ENCODE measurements around the gene COL26A1. TPM values are rescaled to one million over a fixed set of nuclear protein-coding genes. Genes with fewer than 3 reads are reported as not detected.

The COL26A1 gene
- total RNA-seq, 1 donor from 2014 or later: not detected

DNA sequence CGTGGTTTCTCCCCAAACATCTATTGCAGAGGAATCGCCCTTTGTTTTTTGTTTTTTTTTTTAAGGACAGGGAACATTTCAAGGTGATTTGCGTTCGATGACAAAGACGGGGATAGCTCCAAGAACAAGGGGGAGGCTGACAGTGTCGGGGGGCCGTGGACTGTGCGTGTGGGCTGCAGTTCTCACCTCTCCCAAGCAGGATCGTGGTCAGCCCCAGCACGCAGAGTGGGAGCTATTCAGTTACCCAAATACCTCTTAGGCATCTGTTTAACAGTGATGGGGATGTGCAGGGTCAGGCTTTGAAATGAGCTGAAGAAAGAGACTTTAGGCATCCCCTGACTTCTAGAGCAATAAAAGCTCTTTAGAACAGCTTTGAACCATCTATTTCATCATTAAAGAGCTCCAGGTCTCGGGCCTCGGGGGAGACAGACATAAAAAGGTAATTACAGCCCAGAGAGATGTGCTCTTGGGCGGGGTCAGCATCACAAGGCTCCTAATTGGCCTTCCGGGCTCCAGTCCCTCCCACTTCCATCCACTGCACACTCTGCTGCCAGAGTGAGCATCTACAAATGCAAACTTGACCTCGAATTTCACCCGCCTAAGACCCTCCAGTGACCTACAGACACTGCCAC, 169.2 kb downstream of the COL26A1 start:
- DNase-seq (ENCODE audit: extremely low read depth, low read depth, low spot score): no peak

DNA sequence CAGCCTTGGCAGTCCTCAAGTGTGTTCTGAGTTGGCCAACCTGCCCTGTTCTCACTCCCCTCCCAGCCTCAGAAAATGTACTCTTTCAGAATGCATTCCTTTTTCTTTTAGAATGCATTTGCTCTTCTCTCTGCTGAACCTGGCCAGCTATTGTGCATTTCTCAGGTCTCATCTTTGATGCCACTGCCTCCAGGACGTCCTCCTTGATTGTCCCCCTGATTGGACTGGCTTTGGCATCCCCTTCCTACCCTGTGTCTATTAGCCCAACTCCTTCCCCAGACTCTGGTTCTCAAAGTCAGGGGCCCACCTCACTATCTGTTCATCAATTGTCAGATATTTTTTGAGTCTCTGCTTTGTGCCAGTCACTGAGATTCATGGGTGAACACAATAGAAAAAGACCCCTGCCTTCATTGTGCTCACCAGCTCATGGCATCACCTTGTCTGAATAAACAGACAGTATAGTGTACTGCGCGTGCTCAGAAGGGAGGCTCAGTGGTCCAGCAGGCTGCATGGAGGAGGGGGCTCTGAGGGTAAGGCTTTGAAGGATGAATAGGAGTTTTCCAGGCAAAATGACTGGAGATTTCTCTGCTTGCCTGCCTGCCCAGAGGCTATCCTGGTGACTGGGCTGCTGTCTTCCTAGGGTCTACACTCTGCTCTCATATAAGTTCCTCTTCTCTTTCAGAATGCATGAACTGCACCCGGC, 169.9 kb downstream of the COL26A1 start:
- no peak for DNase-seq (ENCODE audit: extremely low read depth, low read depth, low spot score)

DNA sequence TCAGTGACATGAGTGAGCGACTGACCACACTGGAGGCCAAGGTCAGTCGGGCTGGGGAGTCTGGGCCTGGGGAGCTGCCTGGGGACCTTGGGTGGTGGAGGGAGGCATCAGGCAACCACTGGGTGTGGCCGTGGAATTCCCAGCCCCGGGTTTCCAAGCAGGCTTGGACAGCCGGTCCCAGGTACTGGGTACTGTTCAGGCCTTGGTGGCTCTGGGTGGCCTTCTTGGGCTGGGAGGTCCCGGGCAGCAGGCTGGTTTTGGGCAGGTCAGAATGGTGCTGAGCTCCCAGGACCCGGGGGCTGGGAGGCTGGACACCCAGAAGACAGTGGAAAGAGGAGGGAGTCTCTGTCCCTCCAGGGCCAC, 170.4 kb downstream of the COL26A1 start:
- no peak for DNase-seq (ENCODE audit: extremely low read depth, low read depth, low spot score)

DNA sequence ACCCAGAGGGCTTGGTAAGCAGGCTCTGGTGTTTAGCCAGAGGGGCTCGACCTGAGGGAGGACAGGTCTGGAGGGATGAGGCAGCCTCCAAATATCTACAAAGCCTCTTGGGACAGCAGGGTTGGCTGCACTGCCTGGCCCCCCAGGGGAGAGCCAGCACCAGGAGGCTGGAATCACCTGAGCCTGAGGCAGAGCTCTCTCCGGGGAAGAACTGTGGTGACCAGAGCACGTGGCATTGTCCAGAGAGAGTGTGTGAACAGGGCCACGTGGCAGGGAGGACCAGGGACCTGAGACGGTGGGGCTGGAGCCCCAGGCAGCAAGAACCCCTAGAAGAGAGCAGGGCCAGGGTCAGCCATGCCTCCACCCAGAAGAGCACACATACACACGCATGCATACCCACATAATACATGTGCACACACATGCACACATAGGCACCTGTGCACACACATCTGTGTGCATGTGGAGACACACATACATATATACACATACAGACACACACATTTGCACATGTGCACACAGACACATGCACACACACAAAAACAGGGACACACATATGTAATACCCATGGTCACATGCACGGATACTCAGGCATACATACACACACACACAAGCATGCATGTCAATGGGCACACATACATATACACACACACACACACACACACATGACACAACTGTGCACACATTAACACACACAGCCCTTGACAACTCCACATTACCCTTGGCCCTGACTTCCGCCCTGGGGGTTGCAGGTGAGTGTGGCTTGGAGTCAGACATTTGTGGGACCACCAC, 171.5 kb downstream of the COL26A1 start:
- no peak for DNase-seq (ENCODE audit: extremely low read depth, low read depth, low spot score)

DNA sequence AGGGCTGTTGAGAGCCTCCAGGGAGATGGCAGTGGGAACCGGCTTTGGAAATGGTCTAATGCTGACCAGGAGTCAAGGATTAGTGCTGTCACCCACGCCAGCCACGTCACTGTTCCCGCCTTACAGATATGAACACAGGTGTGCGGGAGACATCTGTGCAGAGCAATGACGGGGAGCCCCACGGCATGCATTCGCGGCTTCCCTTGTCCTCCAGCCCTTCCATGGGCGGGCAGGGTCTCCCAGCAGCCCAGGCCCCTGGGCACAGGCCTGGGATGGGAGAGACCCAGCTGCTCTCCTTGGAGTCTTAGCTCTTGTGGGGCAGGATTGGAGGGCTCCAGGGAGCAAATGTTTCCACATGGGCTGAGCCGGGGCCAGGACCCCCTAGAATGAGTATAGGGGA, 172.2 kb downstream of the COL26A1 start:
- DNase-seq (ENCODE audit: extremely low read depth, low read depth, low spot score): no peak

DNA sequence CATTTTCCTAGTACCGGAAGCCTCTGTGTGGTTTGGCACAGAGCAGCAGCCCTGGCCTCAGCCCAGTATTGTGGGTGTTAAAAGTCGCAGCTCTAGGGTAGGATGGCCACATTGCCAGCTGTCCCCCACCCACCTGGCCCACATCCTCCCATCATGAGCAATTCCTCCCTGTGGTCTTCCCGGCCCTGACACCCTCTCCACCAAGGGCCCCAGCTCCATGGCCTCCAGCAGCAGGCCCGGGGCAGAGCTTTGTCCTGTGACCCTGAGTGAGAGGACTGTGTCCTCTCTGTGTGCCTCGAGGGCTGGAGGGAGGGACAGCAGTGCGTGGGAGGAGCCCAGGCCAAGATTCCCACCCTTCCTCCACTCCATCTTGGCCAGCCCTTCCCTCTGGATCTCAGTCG, 172.7 kb downstream of the COL26A1 start:
- DNase-seq (ENCODE audit: extremely low read depth, low read depth, low spot score): no peak

DNA sequence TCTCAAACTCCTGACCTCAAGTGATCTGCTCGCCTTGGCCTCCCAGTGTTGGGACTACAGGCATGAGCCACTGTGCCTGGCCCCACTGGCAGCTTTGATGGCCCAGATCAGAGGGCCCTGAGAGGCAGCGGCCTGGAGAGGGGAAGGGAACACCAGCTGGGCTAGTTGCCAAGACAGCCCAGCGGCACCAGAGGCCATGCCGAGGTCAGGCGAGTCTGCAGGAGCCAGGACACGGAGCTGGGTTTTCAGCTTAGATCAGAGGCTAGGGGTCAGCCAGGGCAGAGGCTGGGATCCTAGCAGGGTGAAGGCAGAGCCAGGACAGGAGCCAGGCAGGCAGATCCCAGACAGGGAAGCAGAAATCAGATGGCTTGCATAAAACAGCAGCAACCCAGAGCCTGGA, 173.6 kb downstream of the COL26A1 start:
- no peak for DNase-seq (ENCODE audit: extremely low read depth, low read depth, low spot score)

DNA sequence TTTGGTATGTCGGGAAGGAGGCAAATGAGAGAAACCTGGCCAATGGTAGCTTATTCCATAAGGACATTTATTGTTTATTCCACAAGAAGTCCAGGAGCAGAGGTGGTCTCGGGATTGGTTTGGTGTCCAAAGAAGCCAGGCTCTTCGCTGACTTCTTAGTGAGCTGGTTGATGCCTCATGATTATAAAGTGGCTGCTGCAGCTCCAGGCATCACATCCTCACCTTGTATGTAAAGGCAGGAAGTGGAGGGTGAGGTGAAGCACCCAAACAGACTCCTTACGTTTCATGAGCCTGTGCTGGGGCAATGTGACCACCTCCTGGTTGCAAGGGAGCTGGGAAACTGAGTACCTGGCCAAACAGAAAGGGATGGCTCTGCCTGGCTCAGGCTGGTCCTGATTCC, 174.0 kb downstream of the COL26A1 start:
- no peak for DNase-seq (ENCODE audit: extremely low read depth, low read depth, low spot score)

DNA sequence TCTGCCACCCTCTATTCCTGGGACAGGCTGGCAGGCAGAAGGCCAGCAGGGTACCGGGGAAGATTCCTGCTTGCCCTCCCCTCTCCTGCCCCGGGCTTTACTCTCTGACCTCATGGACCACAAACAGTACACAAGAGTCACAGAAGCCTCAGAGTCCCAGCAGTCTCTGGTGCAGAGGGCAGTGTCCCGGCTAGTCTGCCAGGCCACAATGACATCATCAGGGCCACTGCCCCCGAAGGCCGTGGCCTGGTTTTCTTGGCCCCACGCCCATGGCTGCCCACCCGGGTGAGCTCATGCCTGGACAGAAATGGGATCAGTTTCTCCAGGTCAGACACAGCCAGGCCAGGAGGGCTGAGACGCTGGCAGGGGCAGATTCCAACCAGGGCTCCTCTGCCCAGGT, 174.5 kb downstream of the COL26A1 start:
- no peak for DNase-seq (ENCODE audit: extremely low read depth, low read depth, low spot score)

DNA sequence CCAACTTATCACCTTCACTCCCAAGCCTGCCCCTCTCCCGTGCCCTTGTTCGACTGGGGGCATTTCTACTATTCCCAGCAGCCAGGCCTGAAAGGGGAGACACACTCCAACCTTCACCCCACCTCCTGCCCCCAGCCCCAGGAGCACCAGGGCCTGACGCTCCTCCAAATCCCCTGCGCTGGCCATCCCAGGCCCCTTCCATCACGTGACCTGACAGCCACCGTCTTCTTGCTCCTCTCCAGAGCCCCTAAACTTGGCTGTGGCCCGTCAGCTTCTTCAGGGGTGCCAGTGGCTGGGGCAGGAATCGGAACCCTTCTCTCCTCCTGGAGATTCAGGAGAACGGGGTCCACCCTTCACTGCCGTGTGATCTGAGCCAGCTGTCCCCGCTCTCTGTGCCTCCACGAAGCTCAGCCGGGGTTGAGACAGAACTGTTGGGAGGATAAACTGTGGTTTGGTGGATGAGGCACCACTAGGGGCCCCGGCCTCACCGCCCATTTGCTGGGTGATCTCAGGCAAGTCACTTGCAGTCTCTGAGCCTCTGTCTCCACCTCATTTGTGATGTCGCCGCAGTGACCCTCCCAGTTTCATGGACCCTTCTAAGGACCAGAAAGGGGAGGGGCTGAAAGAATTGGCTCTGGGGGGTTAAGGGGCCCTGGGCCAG, 175.4 kb downstream of the COL26A1 start:
- no peak for DNase-seq (ENCODE audit: extremely low read depth, low read depth, low spot score)

DNA sequence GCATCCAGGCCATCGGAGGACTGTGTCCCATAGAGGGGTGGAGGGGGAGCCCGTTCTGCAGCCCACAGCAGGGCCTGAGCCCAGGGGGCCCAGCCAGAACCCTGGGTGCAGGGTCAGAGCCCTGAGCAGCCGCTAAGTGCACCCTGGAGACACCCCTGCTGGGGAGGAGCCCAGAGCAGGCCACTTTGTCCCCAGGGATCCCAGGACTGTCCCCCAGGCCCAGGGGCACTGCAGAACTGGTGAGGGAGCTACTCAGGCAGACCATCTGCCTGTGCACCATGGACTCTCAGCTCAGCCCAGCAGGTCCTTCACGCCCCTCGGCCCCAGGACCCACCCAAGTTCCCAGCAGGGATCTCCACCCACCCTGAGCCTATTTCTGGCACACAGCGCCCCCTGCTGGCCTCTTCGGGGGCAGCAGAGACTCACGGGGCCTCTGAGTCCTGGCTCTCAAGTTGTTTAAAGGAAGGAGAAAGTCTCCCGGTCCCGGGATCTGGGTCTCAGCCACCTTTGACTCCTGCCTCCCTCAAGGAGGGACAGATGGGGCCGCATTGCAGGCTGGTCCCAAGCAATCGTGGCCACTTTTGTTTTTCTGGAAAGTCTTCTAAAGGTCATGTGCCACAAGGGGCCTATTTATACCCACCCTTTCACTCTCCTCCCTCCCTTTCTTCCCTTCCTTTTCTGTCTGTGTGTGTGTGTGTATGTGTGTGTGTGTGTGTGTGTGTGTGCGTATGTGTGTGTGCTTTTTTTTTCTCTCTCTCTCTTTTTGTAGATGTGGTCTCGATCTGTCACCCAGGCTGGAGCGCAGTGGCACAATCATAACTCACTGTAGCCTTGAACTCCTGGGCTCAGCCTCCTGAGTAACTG, 176.2 kb downstream of the COL26A1 start:
- DNase-seq (ENCODE audit: extremely low read depth, low read depth, low spot score): no peak

DNA sequence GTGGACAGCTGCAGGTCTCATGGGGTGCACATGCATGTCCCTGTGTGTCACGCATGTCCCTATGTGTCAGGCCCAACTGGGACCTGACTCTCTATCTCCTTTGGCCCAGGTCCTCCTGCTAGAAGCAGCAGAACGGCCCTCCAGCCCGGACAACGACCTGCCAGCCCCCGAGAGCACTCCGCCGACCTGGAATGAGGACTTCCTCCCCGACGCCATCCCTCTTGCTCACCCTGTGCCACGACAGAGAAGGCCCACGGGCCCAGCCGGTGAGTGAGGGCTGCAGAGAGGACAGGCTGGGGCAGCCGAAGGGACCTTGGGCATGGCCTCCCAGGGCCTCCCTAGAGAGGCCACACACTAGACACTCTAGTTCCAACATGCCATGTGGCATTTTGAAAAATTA, 177.1 kb downstream of the COL26A1 start:
- DNase-seq (ENCODE audit: extremely low read depth, low read depth, low spot score): no peak

DNA sequence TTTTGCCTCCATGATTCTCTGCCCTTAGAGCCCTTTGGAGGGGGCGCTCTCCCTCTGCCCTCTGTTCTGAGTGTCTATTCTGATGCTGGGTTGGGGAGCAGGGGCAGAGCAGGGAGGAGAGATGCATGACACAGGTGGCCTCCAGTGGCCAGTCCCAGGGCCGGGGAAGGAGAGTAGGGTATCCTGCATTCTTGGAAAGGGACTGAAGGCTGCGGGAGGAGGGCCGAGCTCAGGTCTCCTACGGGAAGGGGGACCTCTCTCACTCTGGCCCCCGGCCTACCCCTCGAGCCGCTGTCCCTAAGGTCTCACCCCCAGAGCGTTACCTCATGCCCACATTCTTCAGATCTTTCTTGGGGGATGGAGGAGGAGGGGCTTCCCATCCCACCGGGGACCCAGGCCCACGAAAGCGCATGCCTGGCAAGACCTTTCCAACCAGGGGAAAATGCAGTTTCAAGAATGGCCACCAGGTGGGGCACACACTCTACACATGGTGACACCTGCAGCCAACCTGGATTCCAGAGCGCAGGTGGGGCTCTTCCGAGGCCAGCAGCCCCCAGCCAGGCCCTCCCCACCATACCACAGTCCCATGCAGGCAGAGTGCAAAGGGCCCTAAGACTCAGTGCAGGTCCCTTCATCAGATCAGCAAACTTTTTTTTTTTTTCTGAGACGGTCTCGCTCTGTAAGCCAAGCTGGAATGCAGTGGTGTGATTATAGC, 180.0 kb downstream of the COL26A1 start:
- DNase-seq (ENCODE audit: extremely low read depth, low read depth, low spot score): no peak

DNA sequence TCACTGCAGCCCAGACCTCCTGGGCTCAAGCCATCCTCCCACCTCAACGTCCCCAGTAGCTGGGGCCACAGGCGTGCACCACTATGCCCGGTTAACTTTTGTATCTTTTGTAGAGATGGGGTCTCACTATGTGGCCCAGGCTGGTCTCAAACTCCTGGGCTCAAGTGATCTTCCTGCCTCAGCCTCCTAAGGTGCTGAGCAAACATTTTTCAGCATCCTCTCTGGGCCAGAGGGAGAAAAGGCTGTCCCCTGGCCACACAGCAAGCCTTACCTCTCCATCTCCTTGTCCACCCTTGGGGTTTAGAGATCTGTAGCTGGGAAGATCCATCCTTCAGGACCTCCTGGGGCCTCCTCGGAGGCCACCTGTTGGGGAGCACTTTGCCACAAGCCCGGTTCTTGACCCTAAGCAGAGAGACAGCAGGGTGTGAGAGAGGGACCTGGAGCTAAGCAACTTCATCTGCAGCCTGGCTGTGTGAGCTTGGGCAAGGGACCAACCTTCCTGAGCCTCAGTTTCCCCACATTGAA, 180.6 kb downstream of the COL26A1 start:
- DNase-seq (ENCODE audit: extremely low read depth, low read depth, low spot score): no peak

DNA sequence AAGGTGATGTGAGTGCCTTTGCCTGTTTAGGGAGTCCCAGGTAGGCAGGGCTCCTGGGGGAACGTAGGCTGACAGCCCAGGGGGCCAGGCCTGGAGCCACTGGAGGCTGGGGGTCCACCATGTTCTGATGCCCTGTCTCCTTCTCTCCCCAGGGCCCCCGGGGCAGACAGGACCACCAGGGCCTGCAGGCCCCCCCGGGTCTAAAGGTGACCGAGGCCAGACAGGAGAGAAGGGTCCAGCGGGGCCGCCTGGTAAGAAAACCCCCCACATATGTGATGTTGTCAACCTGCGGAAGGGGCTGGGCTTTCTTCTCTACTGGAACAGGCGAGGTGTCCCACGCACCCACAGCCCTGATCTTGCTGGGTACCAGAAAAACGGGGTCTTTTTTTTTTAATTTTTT, 181.2 kb downstream of the COL26A1 start:
- no peak for DNase-seq (ENCODE audit: extremely low read depth, low read depth, low spot score)

DNA sequence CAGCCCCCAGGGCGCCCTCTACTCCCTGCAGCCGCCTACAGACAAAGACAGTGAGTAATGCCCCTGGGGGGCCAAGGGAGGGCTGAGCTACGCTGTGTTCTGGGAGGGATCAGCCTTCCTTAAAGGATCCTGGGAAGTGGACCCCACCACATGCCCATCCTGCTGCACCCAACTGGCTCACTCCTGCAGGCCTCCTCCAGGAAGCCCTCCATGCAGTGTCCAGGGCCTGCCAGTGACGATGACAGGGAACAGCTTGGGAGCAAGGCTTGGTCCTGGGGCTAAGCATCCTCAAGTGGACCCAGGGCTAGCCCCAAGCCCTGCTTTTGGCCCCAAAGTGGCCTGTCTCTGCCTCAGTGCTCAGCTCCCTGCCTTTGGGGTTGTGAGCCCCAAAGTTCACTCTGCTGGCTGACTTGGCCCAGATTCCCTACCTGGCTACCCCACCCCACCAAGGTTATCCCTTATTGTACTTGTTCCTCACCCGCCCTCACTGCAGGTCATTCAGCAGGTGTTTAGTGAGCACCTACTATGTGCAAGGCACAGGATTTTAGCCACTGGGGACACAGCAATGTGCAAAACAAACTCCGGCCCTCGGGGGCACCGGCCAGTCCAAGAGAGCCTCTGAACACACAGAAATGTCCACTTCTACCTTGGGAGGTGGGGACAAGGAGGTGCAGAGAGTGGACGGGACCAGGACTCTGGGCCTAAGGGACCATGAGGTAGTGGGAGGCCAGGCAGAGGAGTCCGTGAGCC, 182.9 kb downstream of the COL26A1 start:
- DNase-seq (ENCODE audit: extremely low read depth, low read depth, low spot score): no peak

DNA sequence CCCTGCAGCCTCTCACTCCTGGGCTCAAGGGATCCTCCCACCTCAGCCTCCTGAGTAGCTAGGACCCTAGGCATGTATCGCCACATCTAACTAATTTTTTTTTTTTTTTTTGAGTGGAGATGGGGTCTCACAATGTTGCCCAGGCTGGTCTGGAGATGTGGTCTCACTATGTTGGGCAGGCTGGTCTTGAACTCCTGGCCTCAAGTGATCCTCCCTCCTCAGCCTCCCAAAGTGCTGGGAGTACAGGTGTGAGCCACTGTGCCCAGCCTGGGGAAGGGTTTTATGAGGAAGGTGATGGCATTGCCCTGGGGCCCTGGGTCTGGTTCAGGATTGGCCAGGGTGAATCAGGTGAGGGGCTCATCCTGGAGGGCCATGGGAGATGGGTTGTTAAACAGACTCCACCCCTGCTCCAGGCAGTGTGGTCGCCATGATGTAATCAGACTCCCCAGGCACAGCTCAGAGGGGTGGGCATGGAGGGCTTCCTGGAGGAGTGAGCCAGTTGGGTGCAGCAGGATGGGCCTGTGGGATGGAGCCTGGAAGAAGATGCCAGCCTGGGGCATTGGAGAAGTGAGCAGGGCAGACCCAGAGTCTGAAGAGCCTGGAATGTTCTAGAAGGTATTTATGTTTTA, 183.7 kb downstream of the COL26A1 start:
- DNase-seq (ENCODE audit: extremely low read depth, low read depth, low spot score): no peak

Data from glomerular endothelial cell (primary cell).